Fibroblast of peridontal ligament (primary cell): ENCODE results near the gene CCDC90B.
"Not testable (repeated sequence)": the region's sequence is repeated elsewhere in the genome, so short reads cannot be mapped to it uniquely, and the experiment has no call there.

Source experiments
- DNase-seq: peaks from one replicate; pipeline ENCODE4 v3.0.0-alpha.2; 2010; ENCODE audit errors: extremely low read depth

CCDC90B gene, protein sequence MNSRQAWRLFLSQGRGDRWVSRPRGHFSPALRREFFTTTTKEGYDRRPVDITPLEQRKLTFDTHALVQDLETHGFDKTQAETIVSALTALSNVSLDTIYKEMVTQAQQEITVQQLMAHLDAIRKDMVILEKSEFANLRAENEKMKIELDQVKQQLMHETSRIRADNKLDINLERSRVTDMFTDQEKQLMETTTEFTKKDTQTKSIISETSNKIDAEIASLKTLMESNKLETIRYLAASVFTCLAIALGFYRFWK

DNA sequence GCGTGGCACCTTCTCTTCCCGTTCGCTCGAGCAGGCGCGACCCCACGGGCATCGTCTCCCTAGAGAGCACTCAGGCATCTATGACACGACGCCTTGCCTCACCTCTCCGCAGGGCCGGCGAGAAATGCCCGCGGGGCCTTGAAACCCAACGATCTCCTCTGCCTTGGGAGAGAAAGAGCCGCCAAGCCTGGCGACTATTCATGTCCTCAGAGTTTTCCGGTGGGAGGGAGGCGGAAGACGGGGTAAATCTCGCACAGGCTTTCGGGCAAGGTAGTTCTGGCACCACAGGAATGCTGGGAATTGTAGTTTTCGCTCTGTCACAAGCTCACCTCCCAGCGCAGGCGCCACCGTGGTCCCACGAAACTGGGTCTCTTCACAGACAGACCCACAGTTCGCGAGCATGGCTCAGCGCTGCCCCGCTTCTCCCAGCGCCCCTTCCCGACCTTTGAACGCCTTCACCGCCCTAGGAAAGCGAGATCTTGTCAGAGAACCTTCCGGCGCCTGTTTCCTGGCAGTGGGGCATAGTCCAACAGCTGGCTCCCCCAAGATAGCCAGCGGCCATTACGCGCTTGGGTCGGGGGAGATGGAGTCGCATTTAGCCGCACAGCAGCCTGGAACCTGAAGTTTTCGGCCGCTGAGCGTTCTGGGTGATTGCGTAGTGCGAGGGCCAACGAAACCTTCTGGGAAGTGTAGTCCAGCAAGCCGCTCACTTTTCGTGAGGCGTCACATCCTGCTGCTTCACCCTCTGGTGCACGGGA is at the start of gene CCDC90B:
Gene CCDC90B (minus strand): TSS at position 597 of the 758 bp plus-strand sequence. CDS start 395 bp downstream, at position 202.
- peak; percentile 98 for DNase-seq

DNA sequence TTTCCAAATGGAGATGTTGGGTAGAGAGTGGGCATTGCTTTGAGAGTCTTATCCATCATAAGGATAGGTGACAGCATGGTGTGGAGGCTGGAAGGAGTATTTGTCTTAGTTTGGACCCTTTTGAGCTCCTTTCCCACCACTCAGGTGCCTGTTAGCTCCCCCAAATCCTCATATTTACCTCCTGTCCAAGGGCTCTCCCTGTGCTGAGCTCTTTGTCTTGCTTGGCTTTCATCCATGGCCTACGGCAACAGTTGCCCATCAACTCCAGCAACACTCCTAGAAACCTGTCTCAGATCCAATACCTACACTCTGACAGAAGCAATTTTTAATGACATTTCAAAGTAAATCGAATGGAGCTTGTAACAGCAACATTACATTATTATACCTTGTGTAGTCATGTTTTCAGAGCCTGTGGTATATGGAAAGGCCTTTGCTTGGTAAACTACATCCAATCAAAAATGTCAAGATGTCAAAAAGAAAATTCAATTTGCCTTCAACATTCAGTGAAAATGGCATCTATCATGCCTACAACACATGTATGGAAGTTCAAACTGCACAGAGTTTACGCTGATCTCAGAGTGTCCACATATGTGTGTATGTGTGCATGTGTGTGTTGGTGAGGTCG is 49.4 kb upstream of the CCDC90B start:
- DNase-seq = no peak

DNA sequence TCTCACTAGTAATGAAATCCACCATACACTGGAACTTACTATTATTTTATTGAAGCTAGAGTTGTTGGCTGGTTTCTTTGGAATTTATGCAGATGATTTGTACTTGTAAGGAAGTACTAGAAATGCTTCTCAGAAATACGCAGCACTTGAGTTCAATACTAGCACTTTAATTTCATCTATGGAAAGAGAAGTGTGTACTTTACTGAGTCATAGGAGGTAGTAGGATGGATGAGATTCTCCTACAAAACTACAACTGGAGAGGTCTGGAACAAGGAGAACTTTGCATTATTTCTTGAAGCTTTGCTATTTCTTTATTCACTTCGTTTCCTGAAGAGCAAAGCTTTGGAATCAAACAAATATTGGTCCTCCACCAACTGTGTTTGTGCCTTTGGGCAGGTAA is 44.1 kb upstream of the CCDC90B start:
- DNase-seq = no peak

DNA sequence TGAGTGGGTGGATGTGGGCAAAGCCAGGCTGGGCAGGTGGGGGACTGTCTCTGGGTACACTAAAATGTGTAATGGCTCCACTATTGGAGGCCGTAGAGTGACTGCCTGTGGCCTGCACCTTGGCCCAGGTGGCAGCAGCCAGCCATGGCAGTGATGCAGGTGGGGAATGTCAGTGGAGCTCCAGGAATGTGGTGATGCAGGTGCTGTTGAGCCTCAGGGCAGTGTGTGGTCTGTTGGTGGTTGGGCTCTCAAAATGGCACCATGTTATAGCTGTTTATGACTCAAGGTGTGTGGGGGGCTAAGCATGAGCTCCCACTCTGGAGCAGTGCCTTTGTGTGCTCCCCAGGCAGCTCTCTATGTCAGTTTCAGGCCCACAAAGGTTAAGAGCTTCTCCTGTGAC is 40.2 kb upstream of the CCDC90B start:
- DNase-seq = no peak

DNA sequence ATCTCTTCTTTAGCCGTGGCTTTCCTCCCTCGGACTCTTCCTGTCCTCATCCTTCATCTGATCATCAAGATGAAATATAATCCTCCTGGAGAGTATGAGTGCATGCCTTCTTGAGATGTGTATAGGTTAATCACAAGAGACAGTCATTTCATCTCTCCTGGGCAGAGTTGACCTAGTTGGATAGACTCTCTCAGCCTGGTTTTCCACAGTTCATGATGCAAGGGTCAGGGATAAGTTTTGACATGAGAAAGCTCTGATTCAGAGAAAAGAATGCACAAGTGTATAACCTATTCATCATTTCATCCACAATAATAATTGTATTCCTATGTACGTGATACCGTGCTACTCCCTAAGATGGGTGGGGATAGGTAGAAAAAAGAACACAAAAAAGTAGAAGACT is 33.2 kb upstream of the CCDC90B start:
- no peak for DNase-seq

DNA sequence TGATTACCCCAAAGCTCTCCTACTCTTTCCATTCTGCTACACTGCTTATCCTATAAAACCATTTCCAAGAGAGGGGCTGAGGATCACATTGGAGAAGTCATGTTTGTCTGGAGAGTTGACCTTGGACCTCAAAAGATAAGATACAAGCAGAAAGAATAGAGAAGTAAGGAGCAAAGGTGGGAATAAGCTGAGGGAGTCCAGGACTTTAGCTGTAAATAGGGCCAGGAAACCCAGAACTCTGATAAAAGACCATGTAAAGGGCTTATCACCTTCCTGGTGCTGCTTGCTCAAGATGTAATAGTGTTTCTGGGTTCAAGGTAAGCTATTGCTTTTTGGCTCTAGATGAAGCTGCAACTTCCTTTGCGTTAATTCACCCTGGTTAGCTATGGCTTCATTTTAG is 32.8 kb upstream of the CCDC90B start:
- DNase-seq = no peak

DNA sequence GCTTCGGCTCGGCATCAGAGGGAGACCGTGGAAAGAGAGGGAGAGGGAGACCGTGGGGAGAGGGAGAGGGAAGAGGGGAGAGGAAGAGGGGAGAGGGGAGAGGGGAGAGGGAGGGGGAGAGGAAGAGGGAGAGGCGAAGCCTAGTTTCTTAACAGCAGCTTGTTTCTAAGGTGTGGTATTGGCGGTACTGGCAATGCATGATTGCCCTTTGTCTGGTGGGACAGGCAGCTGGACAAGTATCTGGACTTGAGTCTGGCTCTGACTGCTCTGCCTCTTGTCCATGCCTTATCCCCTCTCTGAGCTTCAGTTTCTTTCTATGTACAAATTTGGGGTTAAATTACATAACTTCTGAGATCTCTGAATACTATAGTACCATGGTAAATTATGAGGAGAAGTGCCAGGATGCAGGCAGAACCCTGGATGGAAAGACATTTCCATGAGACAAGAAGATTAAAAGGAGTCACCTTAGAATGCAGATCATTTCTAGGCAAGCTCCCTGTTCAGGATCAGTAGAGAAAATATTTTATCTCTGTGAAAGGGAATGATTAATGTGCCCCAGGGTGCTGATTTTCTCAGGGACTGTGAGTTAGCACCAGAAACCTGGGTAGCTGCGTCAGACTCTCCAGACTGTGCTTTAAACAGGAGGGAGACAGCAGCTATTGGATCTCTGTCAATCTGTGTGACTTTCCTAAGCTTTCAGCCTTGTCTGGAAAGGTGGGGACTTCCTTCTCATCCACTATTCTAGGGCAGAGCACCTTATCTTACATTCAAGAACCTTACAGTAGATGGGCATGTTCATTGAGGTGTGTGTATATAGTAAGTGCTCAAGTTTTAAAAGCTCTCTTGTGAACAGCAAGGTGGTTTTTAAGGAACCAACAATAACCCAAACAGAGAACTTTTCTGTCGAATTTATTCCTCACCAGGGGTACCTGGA is 31.9 kb upstream of the CCDC90B start:
- no peak for DNase-seq

DNA sequence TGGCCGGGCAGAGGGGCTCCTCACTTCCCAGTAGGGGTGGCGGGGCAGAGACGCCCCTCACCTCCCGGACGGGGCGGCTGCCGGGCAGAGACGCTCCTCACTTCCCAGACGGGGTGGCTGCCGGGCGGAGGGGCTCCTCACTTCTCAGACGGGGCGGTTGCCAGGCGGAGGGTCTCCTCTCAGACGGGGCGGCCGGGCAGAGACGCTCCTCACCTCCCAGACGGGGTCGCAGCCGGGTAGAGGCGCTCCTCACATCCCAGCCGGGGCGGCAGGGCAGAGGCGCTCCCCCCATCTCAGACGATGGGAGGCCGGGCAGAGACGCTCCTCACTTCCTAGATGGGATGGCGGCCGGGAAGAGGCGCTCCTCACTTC is 30.7 kb upstream of the CCDC90B start:
- DNase-seq = not testable (repeated sequence)

DNA sequence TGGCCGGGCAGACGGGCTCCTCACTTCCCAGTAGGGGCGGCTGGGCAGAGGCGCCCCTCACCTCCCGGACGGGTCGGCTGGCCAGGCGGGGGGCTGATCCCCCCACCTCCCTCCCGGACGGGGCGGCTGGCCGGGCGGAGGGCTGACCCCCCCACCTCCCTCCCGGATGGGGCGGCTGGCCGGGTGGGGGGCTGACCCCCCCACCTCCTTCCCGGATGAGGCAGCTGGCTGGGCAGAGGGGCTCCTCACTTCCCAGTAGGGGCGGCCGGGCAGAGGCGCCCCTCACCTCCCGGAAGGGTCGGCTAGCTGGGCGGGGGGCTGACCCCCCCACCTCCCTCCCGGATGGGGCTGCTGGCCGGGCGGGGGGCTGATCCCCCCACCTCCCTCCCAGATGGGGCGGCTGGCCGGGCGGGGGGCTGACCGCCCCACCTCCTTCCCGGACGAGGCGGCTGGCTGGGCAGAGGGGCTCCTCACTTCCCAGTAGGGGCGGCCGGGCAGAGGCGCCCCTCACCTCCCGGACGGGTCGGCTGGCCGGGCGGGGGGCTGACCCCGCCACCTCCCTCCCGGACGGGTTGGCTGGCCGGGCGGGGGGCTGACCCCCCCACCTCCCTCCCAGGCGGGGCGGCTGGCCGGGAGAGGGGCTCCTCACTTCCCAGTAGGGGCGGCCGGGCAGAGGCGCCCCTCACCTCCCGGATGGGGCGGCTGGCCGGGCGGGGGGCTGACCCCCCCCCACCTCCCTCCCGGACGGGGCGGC is 30.2 kb upstream of the CCDC90B start:
- not testable (repeated sequence) for DNase-seq

DNA sequence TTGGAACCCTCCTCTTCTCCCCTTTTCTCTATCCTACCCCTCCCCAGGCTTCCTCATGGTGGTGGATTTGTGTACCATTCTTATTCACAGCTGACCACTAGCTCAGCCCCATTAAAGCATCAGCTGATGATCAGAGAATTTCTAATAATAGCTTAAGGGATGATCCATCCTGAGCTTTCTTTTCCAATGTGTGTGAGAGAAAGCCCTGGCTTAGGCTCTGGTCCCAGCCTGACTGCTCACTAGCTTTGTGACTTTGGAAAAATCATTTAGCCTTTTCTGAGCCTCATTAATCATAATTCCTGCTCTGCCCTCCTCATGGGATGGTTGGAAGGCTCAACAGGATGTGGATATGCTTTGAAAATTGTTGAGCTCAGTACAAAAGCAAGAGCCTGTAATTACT is 26.3 kb upstream of the CCDC90B start:
- DNase-seq = no peak

DNA sequence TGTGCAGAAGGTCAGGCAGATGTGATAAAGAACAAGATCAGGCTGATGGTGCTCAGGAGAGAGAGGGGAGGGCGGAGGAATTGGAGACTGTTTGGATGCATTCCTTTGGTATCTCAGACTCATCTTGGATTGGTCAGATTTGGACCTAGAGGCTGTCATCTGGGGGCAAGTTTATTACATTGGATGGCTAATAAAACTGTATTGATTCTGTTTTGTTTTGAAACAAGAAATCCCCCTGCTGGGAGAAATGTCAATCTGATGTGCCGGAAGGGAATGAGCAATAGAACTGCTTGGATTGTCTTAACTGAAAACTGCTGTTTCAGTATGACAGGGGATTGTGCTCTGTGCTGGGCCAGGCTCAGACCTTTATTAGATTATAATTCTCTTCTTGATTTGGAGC is 25.5 kb upstream of the CCDC90B start:
- DNase-seq = no peak

DNA sequence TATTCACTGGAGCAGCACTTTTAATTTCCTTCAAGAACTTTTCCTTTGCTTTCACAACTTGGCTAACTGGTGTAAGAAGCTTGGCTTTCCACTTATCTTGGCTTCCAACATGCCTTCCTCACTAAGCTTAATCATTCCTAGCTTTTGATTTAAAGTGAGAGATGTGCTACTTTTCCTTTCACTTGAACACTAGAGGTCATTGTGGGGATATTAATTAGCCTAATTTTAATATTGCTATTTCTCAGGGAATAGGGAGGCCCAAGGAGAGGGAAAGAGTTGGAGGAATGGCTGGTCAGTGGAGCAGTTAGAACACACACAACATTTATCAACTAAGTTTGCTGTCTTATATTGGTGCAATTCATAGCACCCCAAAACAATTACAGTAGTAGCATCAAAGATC is 24.6 kb upstream of the CCDC90B start:
- DNase-seq = no peak

DNA sequence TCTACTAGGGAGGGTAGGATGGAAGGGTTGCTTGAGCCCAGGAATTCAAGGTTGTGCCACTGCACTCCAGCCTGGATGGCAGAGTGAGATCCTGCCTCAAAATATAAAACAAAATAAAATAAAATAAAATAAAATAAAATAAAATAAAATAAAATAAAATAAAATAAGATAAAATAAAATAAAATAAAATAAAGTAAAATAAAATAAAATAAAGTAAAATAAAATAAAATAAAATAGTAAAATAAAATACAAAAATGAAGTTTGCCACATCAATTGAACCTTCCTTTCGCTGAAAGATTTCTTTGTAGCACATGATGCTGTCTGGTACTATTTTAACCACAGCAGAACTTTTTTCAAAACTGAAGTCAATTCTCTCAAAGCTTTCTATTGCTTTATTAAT is 22.4 kb upstream of the CCDC90B start:
- DNase-seq = not testable (repeated sequence)

DNA sequence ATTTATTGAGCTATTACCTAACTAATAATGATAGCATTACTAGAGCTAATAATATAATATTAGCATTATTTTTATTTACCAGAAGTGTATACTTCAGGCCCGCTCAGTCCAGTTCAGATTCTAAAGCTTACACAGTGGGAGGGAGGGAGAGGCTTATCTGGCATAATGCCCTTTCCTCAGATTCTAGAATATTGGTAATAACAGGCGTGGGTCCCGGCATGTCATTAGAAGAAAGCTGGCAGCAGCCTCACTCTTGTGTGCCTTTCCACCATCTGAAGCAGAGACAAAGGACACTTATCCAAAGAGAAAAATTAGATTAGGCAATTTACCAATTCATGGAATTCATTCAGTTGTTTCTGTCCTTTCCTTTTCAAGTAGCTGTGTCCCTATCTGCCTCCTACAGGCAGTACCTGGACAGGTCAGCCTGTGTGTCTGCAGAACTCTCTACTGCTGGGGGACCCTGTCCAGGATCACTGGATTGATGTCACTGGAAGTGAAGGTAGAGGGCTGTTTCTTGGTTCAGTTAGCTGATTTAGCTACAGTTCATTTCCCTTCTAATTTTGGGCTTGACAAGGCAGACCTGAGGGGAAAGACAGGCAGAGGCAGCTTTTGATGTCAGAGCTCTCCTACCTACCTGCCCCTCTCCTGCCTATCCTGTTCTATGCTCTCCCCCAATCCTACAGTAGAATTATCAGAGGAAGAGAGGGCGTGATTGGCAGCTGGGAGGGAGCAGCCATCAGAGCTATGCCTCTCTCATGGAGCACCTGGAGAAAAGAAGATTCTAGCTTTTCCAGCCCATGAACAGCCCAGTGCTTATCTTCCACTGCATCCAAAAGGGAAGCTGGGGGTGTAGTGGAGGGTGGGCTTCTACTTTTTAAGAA is 20.3 kb upstream of the CCDC90B start:
- DNase-seq = no peak

DNA sequence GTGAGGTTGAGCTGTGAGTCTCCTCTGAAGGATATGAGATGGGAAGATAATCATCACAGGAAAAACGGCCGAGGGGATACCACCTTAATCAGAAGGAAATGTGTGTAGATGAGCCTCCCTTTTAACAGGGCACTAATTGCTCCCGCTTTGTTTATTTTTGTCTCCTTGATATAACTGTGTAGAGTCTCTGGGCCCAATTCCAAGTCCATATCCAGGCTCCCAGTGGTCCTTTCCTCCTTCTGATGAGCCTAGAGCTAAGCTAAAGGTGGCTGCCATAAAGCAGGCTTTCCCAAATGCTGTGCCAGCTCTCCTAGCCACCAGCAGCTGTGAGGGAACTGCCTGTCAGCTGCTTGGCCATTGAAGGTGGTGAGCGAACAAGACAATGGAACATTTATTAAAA is 17.1 kb upstream of the CCDC90B start:
- DNase-seq = no peak

DNA sequence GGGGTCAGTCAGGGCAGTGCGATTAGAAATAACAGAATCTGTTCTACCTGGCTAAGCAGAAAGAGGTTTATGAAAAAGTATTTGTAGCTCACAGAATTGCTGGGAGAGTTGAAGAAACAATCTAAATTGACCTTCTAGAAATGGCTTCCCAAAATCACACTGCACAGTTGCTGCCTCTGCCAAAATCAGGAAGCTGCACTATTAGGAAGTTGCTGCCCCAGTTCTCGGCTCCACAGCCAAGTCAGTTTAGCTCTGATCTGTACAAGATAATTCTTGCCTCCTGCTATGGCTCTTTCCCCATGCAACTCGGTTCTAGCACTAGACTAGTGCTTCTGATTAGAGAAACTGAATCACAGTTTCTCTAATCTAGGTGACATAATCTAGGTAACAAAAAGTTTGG is 16.0 kb upstream of the CCDC90B start:
- DNase-seq = no peak

DNA sequence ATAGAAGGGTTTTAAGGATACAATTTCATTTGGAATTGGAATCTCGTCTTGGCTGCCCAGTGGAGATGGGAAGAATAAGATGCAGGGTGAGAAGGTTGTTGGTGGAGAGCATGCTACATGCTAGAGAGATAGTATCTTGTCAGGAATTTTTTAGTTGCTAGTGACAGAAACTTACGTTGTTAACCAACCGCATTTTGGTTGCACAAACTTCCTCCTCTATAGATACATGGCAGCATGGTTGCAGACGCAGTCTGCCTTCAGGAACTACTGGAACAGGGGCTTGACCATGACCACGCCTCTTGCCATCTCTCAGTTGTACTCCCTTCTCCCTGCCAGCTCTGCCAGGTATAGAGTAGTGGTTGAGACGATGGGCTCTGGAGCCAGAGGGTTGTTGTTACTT is 13.5 kb upstream of the CCDC90B start:
- no peak for DNase-seq

DNA sequence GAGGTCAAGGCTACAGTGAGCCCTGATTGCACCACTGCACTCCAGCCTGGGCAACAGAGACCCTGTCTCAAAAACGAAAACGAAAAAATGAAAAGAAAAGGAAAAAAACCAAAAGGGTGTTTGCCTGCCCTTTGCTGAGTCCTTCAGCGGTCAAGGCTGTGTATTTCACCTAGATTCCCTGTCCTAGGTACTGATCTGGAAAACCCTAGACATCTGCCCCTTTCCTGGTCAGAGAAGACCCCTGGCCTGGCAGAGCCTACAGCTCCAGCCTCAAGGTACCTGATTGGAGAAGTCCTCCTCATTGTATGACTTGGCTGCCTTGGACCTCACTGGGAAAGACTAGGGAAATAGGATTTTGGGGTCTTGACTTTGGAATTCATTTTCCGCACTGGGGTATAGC is 8.0 kb upstream of the CCDC90B start:
- DNase-seq = no peak

DNA sequence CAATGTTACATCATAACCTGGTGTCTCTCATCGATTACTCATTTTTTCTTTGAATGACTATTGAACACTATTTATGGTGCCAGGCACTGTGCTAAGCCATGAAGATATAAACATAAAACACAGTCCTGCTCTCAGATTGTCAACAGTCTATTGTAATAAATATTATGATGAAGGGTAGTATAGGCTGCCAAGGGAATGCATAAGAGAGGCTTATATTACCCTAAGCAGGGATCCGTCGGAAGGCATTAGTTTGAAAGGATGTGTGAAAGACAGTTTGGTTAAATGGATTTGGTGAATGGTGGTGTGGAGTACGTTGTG is 7.2 kb upstream of the CCDC90B start:
- DNase-seq = no peak

DNA sequence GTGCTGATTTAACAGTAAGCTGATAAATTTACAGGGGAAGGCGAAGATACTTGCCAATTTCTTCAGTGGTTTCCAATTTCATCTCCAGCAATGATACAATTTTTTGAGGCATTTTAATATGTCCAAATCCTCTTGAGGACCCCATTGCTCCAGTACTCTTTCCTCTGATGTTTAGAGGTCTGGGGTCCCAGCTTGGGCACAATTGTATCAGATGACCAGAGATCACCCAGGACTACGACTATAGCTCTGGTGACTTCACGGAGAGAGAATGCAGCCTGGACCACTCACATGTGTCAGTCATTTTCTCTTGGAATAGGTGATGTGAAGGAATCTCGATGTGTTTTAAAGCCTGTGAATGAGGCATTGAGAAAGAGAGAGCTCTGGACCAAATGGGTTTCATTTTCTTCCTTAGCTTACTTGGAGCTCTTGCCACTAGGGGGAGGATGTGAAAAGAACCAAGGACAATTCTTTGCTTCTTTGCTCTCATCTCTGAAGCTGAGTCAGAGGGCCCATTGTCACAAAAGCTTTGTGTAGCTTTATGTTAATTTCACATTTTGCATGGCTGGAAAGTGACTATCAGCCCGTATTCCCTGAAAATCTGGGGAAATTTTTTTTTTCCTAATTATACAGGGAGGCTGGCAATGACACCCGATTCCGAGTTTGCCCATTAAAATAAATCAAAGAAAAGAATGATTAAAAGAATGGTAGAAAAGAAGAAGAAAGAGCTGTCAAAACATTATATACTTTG is 6.7 kb upstream of the CCDC90B start:
- DNase-seq = peak; percentile 83
